Activated CD4-positive, alpha-beta T cell treated with anti-CD3 and anti-CD28 coated beads, Interleukin-2, amount 50 U/mL, for 4 hours (primary cell): ENCODE measurements around the gene SLC4A2.
"Not testable (repeated sequence)": the region's sequence is repeated elsewhere in the genome, so short reads cannot be mapped to it uniquely, and the experiment has no call there.

Experiments used
- DNase-seq, 2 experiments: peaks; one replicate each; pipeline ENCODE4 v3.0.0-alpha.2; 2020

SLC4A2 gene

GRCh38 chr7:151024435-151025056, 34.8 kb upstream of the SLC4A2 start, which contains the start of gene ATG9B:
Gene ATG9B (minus strand): TSS chr7:151024494. CDS start chr7:151024423, 71 bp downstream.
- no peak for DNase-seq

GRCh38 chr7:151025924-151026671, 33.3 kb upstream of the SLC4A2 start:
- no peak for DNase-seq

GRCh38 chr7:151026771-151027727, 32.3 kb upstream of the SLC4A2 start:
- DNase-seq: not testable (repeated sequence)

GRCh38 chr7:151027728-151028130, 31.7 kb upstream of the SLC4A2 start:
- not testable (repeated sequence) for DNase-seq

GRCh38 chr7:151028131-151028947, 31.1 kb upstream of the SLC4A2 start, which contains the start of gene ABCB8:
Gene ABCB8 (plus strand): TSS chr7:151028450. CDS start chr7:151028516, 66 bp downstream.
- peak; percentile 98 for DNase-seq

- DNase-seq: no peak
Measured at GRCh38 chr7:151028948-151029501, 30.4 kb upstream of the SLC4A2 start.

GRCh38 chr7:151031011-151031410, 28.4 kb upstream of the SLC4A2 start:
- DNase-seq: no peak

GRCh38 chr7:151032936-151033863, 26.2 kb upstream of the SLC4A2 start:
- DNase-seq: no peak

GRCh38 chr7:151033864-151034249, 25.5 kb upstream of the SLC4A2 start:
- DNase-seq: no peak

- no peak for DNase-seq
Measured at GRCh38 chr7:151034312-151035025, 24.9 kb upstream of the SLC4A2 start.

- no peak for DNase-seq
Measured at GRCh38 chr7:151035026-151035717, 24.2 kb upstream of the SLC4A2 start.

- no peak for DNase-seq
Measured at GRCh38 chr7:151035902-151036301, 23.5 kb upstream of the SLC4A2 start.

GRCh38 chr7:151038951-151039849, 20.2 kb upstream of the SLC4A2 start:
- peak; percentile 68 to 77 for DNase-seq

- no peak for DNase-seq
Measured at GRCh38 chr7:151039850-151040548, 19.4 kb upstream of the SLC4A2 start.

GRCh38 chr7:151040616-151041375, 18.6 kb upstream of the SLC4A2 start:
- no peak for DNase-seq

GRCh38 chr7:151043449-151043848, 15.9 kb upstream of the SLC4A2 start:
- not testable (repeated sequence) for DNase-seq

- no peak for DNase-seq
Measured at GRCh38 chr7:151043959-151044358, 15.4 kb upstream of the SLC4A2 start.
